ENCODE results near the gene EMP3. TPM values are rescaled to one million over a fixed set of nuclear protein-coding genes. Genes with fewer than 3 reads are reported as not detected.
A peak's percentile ranks its signal among the peaks of the same experiment; 100 is the strongest.

Gene EMP3
- total and polyA plus RNA-seq, 2 of the 13 experiments (the other 11 are each of a cell fraction or from before 2014, with no cell fraction given): 2.2 to 7.8 TPM

DNA sequence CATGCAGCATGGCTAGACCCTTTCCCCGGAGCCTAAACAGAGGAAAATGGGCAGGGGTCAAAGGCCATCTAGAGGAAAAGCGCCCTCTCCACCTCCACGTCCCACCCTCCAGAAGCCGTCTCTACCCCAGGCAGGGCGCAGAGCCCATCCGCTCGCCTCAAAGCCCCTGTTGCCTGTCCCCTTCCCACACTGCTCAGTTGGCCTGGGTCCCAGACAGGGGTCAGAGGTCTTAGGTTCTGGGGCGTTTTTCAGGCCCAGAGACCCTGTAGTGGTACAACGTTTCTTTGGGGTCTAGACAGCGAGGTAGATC, 38.1 kb downstream of the EMP3 start (continued):
- TF ChIP-seq, protein P1, sequence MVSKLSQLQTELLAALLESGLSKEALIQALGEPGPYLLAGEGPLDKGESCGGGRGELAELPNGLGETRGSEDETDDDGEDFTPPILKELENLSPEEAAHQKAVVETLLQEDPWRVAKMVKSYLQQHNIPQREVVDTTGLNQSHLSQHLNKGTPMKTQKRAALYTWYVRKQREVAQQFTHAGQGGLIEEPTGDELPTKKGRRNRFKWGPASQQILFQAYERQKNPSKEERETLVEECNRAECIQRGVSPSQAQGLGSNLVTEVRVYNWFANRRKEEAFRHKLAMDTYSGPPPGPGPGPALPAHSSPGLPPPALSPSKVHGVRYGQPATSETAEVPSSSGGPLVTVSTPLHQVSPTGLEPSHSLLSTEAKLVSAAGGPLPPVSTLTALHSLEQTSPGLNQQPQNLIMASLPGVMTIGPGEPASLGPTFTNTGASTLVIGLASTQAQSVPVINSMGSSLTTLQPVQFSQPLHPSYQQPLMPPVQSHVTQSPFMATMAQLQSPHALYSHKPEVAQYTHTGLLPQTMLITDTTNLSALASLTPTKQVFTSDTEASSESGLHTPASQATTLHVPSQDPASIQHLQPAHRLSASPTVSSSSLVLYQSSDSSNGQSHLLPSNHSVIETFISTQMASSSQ (IDR thresholded peaks at IDR 0.05; ENCODE audit: low read depth): no peak
- TF ChIP-seq, protein P1 (CRISPR knock-in tag; IDR thresholded peaks at IDR 0.05; ENCODE audit: borderline replicate concordance): no peak
- TF ChIP-seq ZSCAN20 (CRISPR knock-in tag; IDR thresholded peaks at IDR 0.05; ENCODE audit: borderline replicate concordance): 0 out of 2 replicates have a peak, but pooled peaks have one; percentile 21
- TF ChIP-seq KLF16 (CRISPR knock-in tag; IDR thresholded peaks at IDR 0.05): no peak
- TF ChIP-seq BCLAF1 (IDR thresholded peaks at IDR 0.05): no peak
- TF ChIP-seq FOXO1 (CRISPR knock-in tag; IDR thresholded peaks at IDR 0.05): peak; percentile 39; the same call in 1 of the 2 replicates
- no peak for TF ChIP-seq ZNF335 (CRISPR knock-in tag; IDR thresholded peaks at IDR 0.05)
- TF ChIP-seq, protein P2, sequence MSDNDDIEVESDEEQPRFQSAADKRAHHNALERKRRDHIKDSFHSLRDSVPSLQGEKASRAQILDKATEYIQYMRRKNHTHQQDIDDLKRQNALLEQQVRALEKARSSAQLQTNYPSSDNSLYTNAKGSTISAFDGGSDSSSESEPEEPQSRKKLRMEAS (IDR thresholded peaks at IDR 0.05): no peak
- TF ChIP-seq, protein P3, sequence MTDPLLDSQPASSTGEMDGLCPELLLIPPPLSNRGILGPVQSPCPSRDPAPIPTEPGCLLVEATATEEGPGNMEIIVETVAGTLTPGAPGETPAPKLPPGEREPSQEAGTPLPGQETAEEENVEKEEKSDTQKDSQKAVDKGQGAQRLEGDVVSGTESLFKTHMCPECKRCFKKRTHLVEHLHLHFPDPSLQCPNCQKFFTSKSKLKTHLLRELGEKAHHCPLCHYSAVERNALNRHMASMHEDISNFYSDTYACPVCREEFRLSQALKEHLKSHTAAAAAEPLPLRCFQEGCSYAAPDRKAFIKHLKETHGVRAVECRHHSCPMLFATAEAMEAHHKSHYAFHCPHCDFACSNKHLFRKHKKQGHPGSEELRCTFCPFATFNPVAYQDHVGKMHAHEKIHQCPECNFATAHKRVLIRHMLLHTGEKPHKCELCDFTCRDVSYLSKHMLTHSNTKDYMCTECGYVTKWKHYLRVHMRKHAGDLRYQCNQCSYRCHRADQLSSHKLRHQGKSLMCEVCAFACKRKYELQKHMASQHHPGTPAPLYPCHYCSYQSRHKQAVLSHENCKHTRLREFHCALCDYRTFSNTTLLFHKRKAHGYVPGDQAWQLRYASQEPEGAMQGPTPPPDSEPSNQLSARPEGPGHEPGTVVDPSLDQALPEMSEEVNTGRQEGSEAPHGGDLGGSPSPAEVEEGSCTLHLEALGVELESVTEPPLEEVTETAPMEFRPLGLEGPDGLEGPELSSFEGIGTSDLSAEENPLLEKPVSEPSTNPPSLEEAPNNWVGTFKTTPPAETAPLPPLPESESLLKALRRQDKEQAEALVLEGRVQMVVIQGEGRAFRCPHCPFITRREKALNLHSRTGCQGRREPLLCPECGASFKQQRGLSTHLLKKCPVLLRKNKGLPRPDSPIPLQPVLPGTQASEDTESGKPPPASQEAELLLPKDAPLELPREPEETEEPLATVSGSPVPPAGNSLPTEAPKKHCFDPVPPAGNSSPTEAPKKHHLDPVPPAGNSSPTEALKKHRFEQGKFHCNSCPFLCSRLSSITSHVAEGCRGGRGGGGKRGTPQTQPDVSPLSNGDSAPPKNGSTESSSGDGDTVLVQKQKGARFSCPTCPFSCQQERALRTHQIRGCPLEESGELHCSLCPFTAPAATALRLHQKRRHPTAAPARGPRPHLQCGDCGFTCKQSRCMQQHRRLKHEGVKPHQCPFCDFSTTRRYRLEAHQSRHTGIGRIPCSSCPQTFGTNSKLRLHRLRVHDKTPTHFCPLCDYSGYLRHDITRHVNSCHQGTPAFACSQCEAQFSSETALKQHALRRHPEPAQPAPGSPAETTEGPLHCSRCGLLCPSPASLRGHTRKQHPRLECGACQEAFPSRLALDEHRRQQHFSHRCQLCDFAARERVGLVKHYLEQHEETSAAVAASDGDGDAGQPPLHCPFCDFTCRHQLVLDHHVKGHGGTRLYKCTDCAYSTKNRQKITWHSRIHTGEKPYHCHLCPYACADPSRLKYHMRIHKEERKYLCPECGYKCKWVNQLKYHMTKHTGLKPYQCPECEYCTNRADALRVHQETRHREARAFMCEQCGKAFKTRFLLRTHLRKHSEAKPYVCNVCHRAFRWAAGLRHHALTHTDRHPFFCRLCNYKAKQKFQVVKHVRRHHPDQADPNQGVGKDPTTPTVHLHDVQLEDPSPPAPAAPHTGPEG (CRISPR knock-in tag; IDR thresholded peaks at IDR 0.05): no peak
- 0 out of 2 replicates have a peak, but pooled peaks have one; percentile 19 for TF ChIP-seq ZNF20 (CRISPR knock-in tag; IDR thresholded peaks at IDR 0.05)
- peak; percentile 55; the same call in 1 of the 2 replicates for TF ChIP-seq ZNF225 (CRISPR knock-in tag; IDR thresholded peaks at IDR 0.05)
- TF ChIP-seq HNRNPK (IDR thresholded peaks at IDR 0.05; ENCODE audit: low read depth, low read length, poor library complexity, severe bottlenecking): no peak
- TF ChIP-seq, protein P4, sequence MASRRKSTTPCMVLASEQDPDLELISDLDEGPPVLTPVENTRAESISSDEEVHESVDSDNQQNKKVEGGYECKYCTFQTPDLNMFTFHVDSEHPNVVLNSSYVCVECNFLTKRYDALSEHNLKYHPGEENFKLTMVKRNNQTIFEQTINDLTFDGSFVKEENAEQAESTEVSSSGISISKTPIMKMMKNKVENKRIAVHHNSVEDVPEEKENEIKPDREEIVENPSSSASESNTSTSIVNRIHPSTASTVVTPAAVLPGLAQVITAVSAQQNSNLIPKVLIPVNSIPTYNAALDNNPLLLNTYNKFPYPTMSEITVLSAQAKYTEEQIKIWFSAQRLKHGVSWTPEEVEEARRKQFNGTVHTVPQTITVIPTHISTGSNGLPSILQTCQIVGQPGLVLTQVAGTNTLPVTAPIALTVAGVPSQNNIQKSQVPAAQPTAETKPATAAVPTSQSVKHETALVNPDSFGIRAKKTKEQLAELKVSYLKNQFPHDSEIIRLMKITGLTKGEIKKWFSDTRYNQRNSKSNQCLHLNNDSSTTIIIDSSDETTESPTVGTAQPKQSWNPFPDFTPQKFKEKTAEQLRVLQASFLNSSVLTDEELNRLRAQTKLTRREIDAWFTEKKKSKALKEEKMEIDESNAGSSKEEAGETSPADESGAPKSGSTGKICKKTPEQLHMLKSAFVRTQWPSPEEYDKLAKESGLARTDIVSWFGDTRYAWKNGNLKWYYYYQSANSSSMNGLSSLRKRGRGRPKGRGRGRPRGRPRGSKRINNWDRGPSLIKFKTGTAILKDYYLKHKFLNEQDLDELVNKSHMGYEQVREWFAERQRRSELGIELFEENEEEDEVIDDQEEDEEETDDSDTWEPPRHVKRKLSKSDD (CRISPR knock-in tag; IDR thresholded peaks at IDR 0.05; ENCODE audit: low read depth): no peak
